Endometrial microvascular endothelial cells (primary cell): ENCODE data around the gene SAA4. TPM values are rescaled to one million over a fixed set of nuclear protein-coding genes. Genes with fewer than 3 reads are reported as not detected.
"Not testable (repeated sequence)": the region's sequence is repeated elsewhere in the genome, so short reads cannot be mapped to it uniquely, and the experiment has no call there.

Experiments
- in situ Hi-C: cut with HindIII; loops from 2 replicates; pipeline ENCODE4 v1.10.0; 2017; ENCODE audit warnings: low sequenced_read_pairs, low pct_unique_long_range_greater_than_20kb; ENCODE audit errors: inconsistent ontology term
- total RNA-seq: library from RNA; depleted of rRNA; stranded (reverse); fragments of >200 nt; gene quantifications from one replicate; pipeline ENCODE4 v1.2.3, GENCODE V29; 2015; ENCODE audit errors: inconsistent ontology term

SAA4 gene
- not detected for total RNA-seq

DNA sequence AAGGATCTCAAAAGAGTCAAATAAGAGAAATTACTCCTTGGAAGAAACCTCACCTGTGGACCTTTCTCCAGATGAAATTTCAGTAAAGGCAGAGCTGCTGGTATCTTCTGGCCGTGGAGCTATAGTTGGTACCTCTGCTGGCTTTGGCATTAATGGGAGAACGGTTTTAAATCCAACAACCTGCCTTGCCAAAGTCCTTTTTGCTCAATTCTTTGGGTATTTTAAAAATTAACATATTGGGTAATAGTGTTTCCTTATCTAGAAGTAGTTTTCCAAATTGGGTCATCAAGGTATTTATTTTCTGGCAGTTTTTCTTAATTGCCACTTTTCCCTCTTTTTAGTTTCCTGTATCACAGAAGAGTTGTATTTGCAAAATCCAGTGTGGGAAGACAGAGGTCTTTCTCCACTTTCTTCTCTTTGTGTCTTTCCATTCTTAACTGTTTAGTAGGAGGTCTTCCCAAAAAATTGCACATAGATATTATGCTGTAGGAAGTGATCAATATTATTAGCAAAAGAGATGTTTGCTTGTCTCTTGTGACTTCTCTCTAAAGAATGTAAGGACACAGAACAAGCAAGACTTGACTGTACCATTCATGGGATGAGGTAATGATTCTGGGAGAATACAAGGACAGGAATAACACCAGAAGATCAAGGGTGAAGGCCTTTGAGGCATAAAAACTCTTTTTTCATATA is at the start of gene SAA4:
Gene SAA4, minus strand, starts transcription at position 139 of the 693 bp plus-strand sequence. CDS start 876 bp downstream, outside the sequence.
- in situ Hi-C loops, result no loop called here

GRCh38 chr11:18285841-18286240 is 49.2 kb upstream of the SAA4 start:
- in situ Hi-C loops, result no loop called here

- in situ Hi-C loops, result no loop called here
These were observed 46.0 kb upstream of the SAA4 start for GRCh38 chr11:18282626-18283025.

DNA sequence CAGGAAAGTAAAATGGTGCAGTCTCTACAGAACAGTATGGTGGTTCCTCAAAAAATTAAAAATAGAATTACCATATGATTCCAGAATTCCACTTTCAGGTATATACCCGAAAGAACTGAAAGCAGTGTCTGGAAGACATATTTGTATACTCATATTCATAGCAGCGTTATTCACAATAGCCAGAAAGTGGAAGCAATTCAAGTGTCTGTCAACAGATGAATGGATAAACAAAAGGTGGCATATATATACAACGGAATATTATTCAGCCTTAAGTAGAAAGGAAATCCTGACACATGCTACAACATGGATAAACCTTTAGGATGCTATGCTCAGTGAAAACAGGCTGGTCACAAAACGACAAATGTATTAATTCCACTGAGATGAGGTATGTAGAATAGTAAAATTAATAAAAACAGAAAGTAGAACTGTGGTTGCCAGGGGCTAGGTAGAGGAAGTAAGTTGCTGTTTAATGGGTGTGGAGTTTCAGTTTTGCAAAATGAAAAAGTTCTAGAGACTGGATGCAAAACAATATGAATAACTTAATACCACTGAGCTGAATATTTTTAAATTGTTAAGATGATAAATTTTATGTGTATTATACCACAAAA is 43.9 kb upstream of the SAA4 start:
- in situ Hi-C loops, result no loop called here

GRCh38 chr11:18277565-18278271 is 41.1 kb upstream of the SAA4 start:
- in situ Hi-C loops, result no loop called here

- in situ Hi-C loops, result no loop called here
These were observed 34.6 kb upstream of the SAA4 start for GRCh38 chr11:18271206-18271605.

GRCh38 chr11:18270102-18270501 is 33.5 kb upstream of the SAA4 start:
- in situ Hi-C loops, result no loop called here

- in situ Hi-C loops, result not testable (repeated sequence)
These were observed 32.6 kb upstream of the SAA4 start for GRCh38 chr11:18269252-18269651.

GRCh38 chr11:18267335-18268133 is 30.9 kb upstream of the SAA4 start:
- in situ Hi-C loops, result not testable (repeated sequence)

DNA sequence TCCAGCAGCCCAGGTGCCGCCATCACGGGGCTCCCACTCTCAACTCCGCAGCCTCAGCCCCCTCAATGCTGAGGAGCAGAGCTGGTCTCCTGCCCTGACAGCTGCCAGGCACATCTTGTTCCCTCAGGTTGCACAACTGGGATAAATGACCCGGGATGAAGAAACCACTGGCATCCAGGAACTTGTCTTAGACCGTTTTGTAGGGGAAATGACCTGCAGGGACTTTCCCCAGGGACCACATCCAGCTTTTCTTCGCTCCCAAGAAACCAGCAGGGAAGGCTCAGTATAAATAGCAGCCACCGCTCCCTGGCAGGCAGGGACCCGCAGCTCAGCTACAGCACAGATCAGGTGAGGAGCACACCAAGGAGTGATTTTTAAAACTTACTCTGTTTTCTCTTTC is 29.3 kb upstream of the SAA4 start, which contains the start of gene SAA1:
Gene SAA1, plus strand, starts transcription at position 316 of the 400 bp plus-strand sequence. CDS start 624 bp downstream, outside the sequence.
- in situ Hi-C loops, result no loop called here

GRCh38 chr11:18264677-18265555 is 28.3 kb upstream of the SAA4 start:
- in situ Hi-C loops, result no loop called here

- in situ Hi-C loops, result no loop called here
These were observed 27.4 kb upstream of the SAA4 start for GRCh38 chr11:18264035-18264434.

GRCh38 chr11:18262681-18263350 is 26.2 kb upstream of the SAA4 start:
- in situ Hi-C loops, result not testable (repeated sequence)

- in situ Hi-C loops, result no loop called here
These were observed 25.1 kb upstream of the SAA4 start for GRCh38 chr11:18261721-18262120.

- in situ Hi-C loops, result no loop called here
These were observed 22.7 kb upstream of the SAA4 start for GRCh38 chr11:18259259-18259658.

DNA sequence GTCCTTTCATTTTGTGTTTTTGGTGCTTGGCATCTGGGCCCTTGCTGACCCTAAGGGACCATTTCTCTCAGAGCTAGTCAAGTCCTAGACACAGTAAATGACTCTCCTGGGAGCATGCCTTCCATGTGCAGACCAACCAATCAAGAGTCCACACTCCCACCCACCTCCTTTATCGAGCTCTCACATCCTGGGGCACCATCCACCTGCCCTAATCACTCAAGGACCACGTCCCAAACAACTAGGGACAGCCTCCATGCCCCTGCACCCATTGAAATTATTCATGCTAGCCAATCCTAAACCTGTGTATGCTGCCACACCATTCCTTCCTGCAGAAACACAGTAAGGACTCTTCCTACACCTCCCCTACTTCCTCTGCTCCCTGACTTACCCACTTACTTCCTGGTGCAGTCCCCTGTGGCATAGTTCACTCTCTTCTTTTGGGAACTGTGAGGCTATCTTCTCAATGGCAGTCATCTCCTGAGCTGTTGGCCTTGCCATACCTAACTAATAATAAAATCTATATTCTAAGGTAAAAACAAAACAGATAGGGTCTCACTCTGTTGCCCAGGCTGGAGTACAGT is 18.3 kb upstream of the SAA4 start:
- in situ Hi-C loops, result no loop called here

DNA sequence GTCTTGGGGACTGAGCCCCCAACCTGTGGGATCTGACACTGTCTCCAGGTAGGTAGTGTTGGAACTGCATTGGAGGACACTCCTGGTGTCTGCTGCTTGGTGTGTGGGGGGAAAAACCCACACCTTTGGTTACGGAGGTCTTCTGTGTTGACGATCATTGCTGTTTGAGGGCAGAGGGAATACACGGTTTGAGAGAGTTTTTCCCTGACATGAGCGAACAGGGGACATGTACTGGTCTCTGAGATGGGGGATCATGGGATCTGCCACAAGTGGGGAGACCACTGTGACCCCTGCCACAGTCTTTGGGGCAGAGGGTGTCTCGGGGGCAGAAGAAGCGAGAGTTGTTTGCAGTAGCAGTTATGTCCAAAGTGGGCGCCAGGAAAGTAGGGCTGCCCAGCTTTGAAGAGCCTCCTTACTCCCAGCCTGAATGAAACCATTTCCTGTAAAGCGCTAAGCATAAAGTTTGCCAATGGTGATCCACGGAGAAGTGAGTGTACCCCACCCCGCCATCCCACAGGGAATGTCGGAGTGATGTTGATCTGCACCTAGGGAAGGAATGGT is 17.3 kb upstream of the SAA4 start:
- in situ Hi-C loops, result no loop called here
